HepG2 (cell line): Measurements from ENCODE around the gene RNPS1. TPM values are rescaled to one million over a fixed set of nuclear protein-coding genes. Genes with fewer than 3 reads are reported as not detected.

Experiments
- KLF12 ChIP-seq: sonication (generic); formaldehyde crosslinking; IDR thresholded peaks from 2 replicates; pipeline ENCODE4 v1.4.0; 2020; ENCODE audit warnings: missing genetic modification reagents, borderline replicate concordance
- NFE2L1 ChIP-seq: sonication (generic); formaldehyde crosslinking; IDR thresholded peaks from 2 replicates; pipeline ENCODE4 v1.4.0; 2020; ENCODE audit warnings: missing genetic modification reagents, mild to moderate bottlenecking, borderline replicate concordance
- PHF20 ChIP-seq: sonication (generic); formaldehyde crosslinking; IDR thresholded peaks from 2 replicates; pipeline ENCODE4 v1.5.0; 2020; ENCODE audit warnings: mild to moderate bottlenecking, missing genetic modification reagents
- RFXANK ChIP-seq: IDR thresholded peaks from 2 replicates; pipeline ENCODE4 v1.6.1; 2016
- ZNF136 ChIP-seq: sonication (generic); formaldehyde crosslinking; IDR thresholded peaks from 2 replicates; pipeline ENCODE4 v1.8.1; 2022; ENCODE audit warnings: low read depth, mild to moderate bottlenecking, moderate library complexity, missing genetic modification reagents
- ZNF446 ChIP-seq: sonication (generic); formaldehyde crosslinking; IDR thresholded peaks from 2 replicates; pipeline ENCODE4 v1.5.0; 2020; ENCODE audit warnings: mild to moderate bottlenecking, missing genetic modification reagents
- ZNF768 ChIP-seq: sonication (generic); formaldehyde crosslinking; IDR thresholded peaks from 2 replicates; pipeline ENCODE4 v1.4.0; 2020; ENCODE audit warnings: missing genetic modification reagents
- polyA plus RNA-seq, 8 experiments: library from polyadenylated mRNA; depleted of rRNA in 3 of 8; stranded (reverse) in 7 of 8; unstranded in 1 of 8; fragments of >200 nt; fragmentation: Illumina TruSeq in 4 of 8; extraction: Trizol in 4 of 8; gene quantifications; 2 replicates each; pipeline versions ENCODE4 v1.2.1 to v1.2.3, GENCODE V29; 2011 to 2016; ENCODE audit warnings: low read depth in 4 of 8, missing spikeins in 1 of 8, mixed read lengths in 1 of 8; ENCODE audit not compliant: insufficient read depth in 1 of 8
- total RNA-seq, 5 experiments: library from RNA; depleted of rRNA; stranded (reverse); fragments of >200 nt; fragmentation: Illumina TruSeq; extraction: Trizol; gene quantifications; 2 replicates each; pipeline ENCODE4 v1.2.3, GENCODE V29; 2016; ENCODE audit warnings: low read depth in 1 of 5
- TF ChIP-seq, protein P1 (sequence below): sonication (generic); formaldehyde crosslinking; IDR thresholded peaks from 2 replicates; pipeline ENCODE4 v1.5.1; 2020; ENCODE audit warnings: mild to moderate bottlenecking, missing genetic modification reagents, borderline replicate concordance
- TF ChIP-seq, protein P2 (sequence below): sonication (generic); formaldehyde crosslinking; IDR thresholded peaks from 2 replicates; pipeline ENCODE4 v1.4.0; 2020; ENCODE audit warnings: missing genetic modification reagents
- TF ChIP-seq, protein P3 (sequence below): sonication (generic); formaldehyde crosslinking; IDR thresholded peaks from 2 replicates; pipeline ENCODE4 v1.4.0; 2020; ENCODE audit warnings: missing genetic modification reagents, borderline replicate concordance
- TF ChIP-seq, protein P4 (sequence below): sonication (generic); formaldehyde crosslinking; IDR thresholded peaks from 2 replicates; pipeline ENCODE4 v1.4.0; 2020; ENCODE audit warnings: missing genetic modification reagents, mild to moderate bottlenecking, borderline replicate concordance
- TF ChIP-seq, protein P5 (sequence below): sonication (generic); formaldehyde crosslinking; IDR thresholded peaks from 2 replicates; pipeline ENCODE4 v1.4.0; 2020; ENCODE audit warnings: missing genetic modification reagents

Gene RNPS1
- total and polyA plus RNA-seq, 2 of the 13 experiments (the other 11 are each of a cell fraction or from before 2014, with no cell fraction given): 126 to 133 TPM

DNA sequence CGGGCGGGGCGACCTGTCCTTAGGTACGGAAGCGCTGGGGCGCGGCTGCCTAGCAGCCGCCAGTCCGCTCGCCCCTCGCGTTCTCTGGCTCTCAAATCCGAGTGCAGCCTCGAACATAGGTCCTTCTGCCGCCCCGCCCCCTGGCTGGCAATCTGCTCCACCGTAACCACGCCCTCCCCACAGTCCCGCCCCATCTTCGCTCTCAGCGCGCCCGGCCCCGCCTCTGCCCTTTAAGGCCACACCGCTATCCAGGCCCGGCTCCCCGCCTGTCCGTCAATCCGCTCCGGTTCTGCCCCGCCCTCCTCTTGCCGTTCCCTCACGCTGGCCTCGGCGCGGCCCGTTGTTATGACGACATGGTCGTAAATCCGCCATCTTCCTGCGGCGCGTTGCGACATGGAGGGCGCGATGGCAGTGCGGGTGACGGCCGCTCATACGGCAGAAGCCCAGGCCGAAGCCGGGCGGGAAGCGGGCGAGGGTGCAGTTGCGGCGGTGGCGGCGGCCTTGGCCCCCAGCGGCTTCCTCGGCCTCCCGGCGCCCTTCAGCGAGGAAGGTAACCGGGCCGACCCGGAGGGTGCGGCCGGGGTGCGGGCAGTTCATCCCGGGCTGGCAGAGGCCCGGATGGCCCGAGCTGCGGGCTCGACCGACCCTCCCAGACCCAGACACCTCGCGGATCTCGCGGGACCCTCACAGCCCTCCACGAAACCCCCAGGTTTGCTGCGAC lies 44.5 kb downstream of the RNPS1 start, which contains the start of gene E4F1 (continued):
- TF ChIP-seq, protein P1, sequence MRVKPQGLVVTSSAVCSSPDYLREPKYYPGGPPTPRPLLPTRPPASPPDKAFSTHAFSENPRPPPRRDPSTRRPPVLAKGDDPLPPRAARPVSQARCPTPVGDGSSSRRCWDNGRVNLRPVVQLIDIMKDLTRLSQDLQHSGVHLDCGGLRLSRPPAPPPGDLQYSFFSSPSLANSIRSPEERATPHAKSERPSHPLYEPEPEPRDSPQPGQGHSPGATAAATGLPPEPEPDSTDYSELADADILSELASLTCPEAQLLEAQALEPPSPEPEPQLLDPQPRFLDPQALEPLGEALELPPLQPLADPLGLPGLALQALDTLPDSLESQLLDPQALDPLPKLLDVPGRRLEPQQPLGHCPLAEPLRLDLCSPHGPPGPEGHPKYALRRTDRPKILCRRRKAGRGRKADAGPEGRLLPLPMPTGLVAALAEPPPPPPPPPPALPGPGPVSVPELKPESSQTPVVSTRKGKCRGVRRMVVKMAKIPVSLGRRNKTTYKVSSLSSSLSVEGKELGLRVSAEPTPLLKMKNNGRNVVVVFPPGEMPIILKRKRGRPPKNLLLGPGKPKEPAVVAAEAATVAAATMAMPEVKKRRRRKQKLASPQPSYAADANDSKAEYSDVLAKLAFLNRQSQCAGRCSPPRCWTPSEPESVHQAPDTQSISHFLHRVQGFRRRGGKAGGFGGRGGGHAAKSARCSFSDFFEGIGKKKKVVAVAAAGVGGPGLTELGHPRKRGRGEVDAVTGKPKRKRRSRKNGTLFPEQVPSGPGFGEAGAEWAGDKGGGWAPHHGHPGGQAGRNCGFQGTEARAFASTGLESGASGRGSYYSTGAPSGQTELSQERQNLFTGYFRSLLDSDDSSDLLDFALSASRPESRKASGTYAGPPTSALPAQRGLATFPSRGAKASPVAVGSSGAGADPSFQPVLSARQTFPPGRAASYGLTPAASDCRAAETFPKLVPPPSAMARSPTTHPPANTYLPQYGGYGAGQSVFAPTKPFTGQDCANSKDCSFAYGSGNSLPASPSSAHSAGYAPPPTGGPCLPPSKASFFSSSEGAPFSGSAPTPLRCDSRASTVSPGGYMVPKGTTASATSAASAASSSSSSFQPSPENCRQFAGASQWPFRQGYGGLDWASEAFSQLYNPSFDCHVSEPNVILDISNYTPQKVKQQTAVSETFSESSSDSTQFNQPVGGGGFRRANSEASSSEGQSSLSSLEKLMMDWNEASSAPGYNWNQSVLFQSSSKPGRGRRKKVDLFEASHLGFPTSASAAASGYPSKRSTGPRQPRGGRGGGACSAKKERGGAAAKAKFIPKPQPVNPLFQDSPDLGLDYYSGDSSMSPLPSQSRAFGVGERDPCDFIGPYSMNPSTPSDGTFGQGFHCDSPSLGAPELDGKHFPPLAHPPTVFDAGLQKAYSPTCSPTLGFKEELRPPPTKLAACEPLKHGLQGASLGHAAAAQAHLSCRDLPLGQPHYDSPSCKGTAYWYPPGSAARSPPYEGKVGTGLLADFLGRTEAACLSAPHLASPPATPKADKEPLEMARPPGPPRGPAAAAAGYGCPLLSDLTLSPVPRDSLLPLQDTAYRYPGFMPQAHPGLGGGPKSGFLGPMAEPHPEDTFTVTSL: no peak
- TF ChIP-seq PHF20 (CRISPR knock-in tag) (peak; percentile 78), NFE2L1 (CRISPR knock-in tag) (no peak), RFXANK (CRISPR knock-in tag) (no peak), ZNF136 (CRISPR knock-in tag) (0 out of 2 replicates have a peak, but pooled peaks have one; percentile 16), KLF12 (no peak), ZNF446 (CRISPR knock-in tag) (no peak), ZNF768 (CRISPR knock-in tag) (peak; percentile 62; the same call in 1 of the 2 replicates)
- TF ChIP-seq, protein P2, sequence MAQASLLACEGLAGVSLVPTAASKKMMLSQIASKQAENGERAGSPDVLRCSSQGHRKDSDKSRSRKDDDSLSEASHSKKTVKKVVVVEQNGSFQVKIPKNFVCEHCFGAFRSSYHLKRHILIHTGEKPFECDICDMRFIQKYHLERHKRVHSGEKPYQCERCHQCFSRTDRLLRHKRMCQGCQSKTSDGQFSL (CRISPR knock-in tag): 0 out of 2 replicates have a peak, but pooled peaks have one; percentile 53
- TF ChIP-seq, protein P3, sequence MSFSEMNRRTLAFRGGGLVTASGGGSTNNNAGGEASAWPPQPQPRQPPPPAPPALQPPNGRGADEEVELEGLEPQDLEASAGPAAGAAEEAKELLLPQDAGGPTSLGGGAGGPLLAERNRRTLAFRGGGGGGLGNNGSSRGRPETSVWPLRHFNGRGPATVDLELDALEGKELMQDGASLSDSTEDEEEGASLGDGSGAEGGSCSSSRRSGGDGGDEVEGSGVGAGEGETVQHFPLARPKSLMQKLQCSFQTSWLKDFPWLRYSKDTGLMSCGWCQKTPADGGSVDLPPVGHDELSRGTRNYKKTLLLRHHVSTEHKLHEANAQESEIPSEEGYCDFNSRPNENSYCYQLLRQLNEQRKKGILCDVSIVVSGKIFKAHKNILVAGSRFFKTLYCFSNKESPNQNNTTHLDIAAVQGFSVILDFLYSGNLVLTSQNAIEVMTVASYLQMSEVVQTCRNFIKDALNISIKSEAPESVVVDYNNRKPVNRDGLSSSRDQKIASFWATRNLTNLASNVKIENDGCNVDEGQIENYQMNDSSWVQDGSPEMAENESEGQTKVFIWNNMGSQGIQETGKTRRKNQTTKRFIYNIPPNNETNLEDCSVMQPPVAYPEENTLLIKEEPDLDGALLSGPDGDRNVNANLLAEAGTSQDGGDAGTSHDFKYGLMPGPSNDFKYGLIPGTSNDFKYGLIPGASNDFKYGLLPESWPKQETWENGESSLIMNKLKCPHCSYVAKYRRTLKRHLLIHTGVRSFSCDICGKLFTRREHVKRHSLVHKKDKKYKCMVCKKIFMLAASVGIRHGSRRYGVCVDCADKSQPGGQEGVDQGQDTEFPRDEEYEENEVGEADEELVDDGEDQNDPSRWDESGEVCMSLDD (CRISPR knock-in tag): no peak; the same call in 1 of the 2 replicates
- TF ChIP-seq, protein P4, sequence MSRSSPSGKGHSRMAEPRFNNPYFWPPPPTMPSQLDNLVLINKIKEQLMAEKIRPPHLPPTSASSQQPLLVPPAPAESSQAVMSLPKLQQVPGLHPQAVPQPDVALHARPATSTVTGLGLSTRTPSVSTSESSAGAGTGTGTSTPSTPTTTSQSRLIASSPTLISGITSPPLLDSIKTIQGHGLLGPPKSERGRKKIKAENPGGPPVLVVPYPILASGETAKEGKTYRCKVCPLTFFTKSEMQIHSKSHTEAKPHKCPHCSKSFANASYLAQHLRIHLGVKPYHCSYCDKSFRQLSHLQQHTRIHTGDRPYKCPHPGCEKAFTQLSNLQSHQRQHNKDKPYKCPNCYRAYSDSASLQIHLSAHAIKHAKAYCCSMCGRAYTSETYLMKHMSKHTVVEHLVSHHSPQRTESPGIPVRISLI: no peak
- TF ChIP-seq, protein P5, sequence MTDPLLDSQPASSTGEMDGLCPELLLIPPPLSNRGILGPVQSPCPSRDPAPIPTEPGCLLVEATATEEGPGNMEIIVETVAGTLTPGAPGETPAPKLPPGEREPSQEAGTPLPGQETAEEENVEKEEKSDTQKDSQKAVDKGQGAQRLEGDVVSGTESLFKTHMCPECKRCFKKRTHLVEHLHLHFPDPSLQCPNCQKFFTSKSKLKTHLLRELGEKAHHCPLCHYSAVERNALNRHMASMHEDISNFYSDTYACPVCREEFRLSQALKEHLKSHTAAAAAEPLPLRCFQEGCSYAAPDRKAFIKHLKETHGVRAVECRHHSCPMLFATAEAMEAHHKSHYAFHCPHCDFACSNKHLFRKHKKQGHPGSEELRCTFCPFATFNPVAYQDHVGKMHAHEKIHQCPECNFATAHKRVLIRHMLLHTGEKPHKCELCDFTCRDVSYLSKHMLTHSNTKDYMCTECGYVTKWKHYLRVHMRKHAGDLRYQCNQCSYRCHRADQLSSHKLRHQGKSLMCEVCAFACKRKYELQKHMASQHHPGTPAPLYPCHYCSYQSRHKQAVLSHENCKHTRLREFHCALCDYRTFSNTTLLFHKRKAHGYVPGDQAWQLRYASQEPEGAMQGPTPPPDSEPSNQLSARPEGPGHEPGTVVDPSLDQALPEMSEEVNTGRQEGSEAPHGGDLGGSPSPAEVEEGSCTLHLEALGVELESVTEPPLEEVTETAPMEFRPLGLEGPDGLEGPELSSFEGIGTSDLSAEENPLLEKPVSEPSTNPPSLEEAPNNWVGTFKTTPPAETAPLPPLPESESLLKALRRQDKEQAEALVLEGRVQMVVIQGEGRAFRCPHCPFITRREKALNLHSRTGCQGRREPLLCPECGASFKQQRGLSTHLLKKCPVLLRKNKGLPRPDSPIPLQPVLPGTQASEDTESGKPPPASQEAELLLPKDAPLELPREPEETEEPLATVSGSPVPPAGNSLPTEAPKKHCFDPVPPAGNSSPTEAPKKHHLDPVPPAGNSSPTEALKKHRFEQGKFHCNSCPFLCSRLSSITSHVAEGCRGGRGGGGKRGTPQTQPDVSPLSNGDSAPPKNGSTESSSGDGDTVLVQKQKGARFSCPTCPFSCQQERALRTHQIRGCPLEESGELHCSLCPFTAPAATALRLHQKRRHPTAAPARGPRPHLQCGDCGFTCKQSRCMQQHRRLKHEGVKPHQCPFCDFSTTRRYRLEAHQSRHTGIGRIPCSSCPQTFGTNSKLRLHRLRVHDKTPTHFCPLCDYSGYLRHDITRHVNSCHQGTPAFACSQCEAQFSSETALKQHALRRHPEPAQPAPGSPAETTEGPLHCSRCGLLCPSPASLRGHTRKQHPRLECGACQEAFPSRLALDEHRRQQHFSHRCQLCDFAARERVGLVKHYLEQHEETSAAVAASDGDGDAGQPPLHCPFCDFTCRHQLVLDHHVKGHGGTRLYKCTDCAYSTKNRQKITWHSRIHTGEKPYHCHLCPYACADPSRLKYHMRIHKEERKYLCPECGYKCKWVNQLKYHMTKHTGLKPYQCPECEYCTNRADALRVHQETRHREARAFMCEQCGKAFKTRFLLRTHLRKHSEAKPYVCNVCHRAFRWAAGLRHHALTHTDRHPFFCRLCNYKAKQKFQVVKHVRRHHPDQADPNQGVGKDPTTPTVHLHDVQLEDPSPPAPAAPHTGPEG: no peak
